IPS-15b (cell line): ENCODE data around the gene POU6F2.
"Not testable (repeated sequence)": the region's sequence is repeated elsewhere in the genome, so short reads cannot be mapped to it uniquely, and the experiment has no call there.

Experiments
- H3K27me3 ChIP-seq: one replicate; pipeline ENCODE4 v1.6.1; 2013; ENCODE audit warnings: low read length; ENCODE audit not compliant: control insufficient read depth, insufficient read depth
- H3K36me3 ChIP-seq: one replicate; pipeline ENCODE4 v1.6.1; 2013; ENCODE audit warnings: low read length; ENCODE audit not compliant: control insufficient read depth, insufficient read depth
- H3K4me1 ChIP-seq: one replicate; pipeline ENCODE4 v1.6.1; 2013; ENCODE audit warnings: mild to moderate bottlenecking, low read length; ENCODE audit not compliant: control insufficient read depth, insufficient read depth
- H3K4me3 ChIP-seq: one replicate; pipeline ENCODE4 v1.5.1; 2013; ENCODE audit warnings: low read depth, low read length
- H3K9ac ChIP-seq: one replicate; pipeline ENCODE4 v1.6.1; 2013; ENCODE audit warnings: low read depth, mild to moderate bottlenecking, low read length
- H3K9me3 ChIP-seq: one replicate; pipeline ENCODE4 v1.6.1; 2013; ENCODE audit warnings: mild to moderate bottlenecking, low read length; ENCODE audit not compliant: control insufficient read depth, insufficient read depth

The POU6F2 gene

GRCh38 chr7:39168403-39169098 lies 190.8 kb downstream of the POU6F2 start:
- Histone ChIP-seq H3K27me3 (no peaks in the 10 kb centered on the region), H3K4me3 (no peak overlapping the region), H3K4me1 (no peaks in the 10 kb centered on the region), H3K9ac (no peak overlapping the region), H3K36me3 (no peaks in the 10 kb centered on the region), H3K9me3 (no peaks in the 10 kb centered on the region)

GRCh38 chr7:39172137-39172536 lies 194.4 kb downstream of the POU6F2 start:
- H3K27me3 ChIP-seq = no peaks in the 10 kb centered on the region
- no peaks in the 10 kb centered on the region for H3K9me3 ChIP-seq
- no peaks in the 10 kb centered on the region for H3K36me3 ChIP-seq
- no peak overlapping the region for H3K9ac ChIP-seq
- no peaks in the 10 kb centered on the region for H3K4me1 ChIP-seq
- H3K4me3 ChIP-seq = no peak overlapping the region

GRCh38 chr7:39181398-39181797 lies 203.7 kb downstream of the POU6F2 start:
- no peaks in the 10 kb centered on the region for H3K9me3 ChIP-seq
- H3K4me3 ChIP-seq = no peak overlapping the region
- H3K9ac ChIP-seq = no peak overlapping the region
- peaks cover under 1% of the 10 kb centered on the region for H3K4me1 ChIP-seq
- H3K36me3 ChIP-seq = no peaks in the 10 kb centered on the region
- H3K27me3 ChIP-seq = no peaks in the 10 kb centered on the region

- no peak overlapping the region for H3K4me3 ChIP-seq
- H3K9ac ChIP-seq = no peak overlapping the region
- peaks cover 5% of the 10 kb centered on the region for H3K4me1 ChIP-seq
- no peaks in the 10 kb centered on the region for H3K9me3 ChIP-seq
- no peaks in the 10 kb centered on the region for H3K36me3 ChIP-seq
- H3K27me3 ChIP-seq = no peaks in the 10 kb centered on the region
Measured at GRCh38 chr7:39183796-39184195, 206.1 kb downstream of the POU6F2 start.

GRCh38 chr7:39184391-39184790 lies 206.7 kb downstream of the POU6F2 start:
- Histone ChIP-seq H3K27me3 (no peaks in the 10 kb centered on the region), H3K4me1 (peaks cover 5% of the 10 kb centered on the region), H3K4me3 (no peak overlapping the region), H3K9ac (no peak overlapping the region), H3K9me3 (no peaks in the 10 kb centered on the region), H3K36me3 (no peaks in the 10 kb centered on the region)

- Histone ChIP-seq H3K4me3 (no peak overlapping the region), H3K9me3 (no peaks in the 10 kb centered on the region), H3K4me1 (peaks cover 5% of the 10 kb centered on the region), H3K9ac (no peak overlapping the region), H3K27me3 (no peaks in the 10 kb centered on the region), H3K36me3 (no peaks in the 10 kb centered on the region)
Measured at GRCh38 chr7:39186131-39186530, 208.4 kb downstream of the POU6F2 start.

GRCh38 chr7:39186671-39187070 lies 209.0 kb downstream of the POU6F2 start:
- Histone ChIP-seq H3K36me3 (no peaks in the 10 kb centered on the region), H3K4me1 (peaks cover 5% of the 10 kb centered on the region), H3K4me3 (no peak overlapping the region), H3K9me3 (no peaks in the 10 kb centered on the region), H3K9ac (no peak overlapping the region), H3K27me3 (no peaks in the 10 kb centered on the region)

GRCh38 chr7:39187130-39187529 lies 209.4 kb downstream of the POU6F2 start:
- no peaks in the 10 kb centered on the region for H3K9me3 ChIP-seq
- no peaks in the 10 kb centered on the region for H3K27me3 ChIP-seq
- no peak overlapping the region for H3K4me3 ChIP-seq
- H3K9ac ChIP-seq = no peak overlapping the region
- H3K4me1 ChIP-seq = peaks cover 5% of the 10 kb centered on the region
- no peaks in the 10 kb centered on the region for H3K36me3 ChIP-seq

- Histone ChIP-seq H3K27me3 (no peaks in the 10 kb centered on the region), H3K9me3 (no peaks in the 10 kb centered on the region), H3K4me3 (no peak overlapping the region), H3K4me1 (no peaks in the 10 kb centered on the region), H3K9ac (no peak overlapping the region), H3K36me3 (no peaks in the 10 kb centered on the region)
Measured at GRCh38 chr7:39192476-39192875, 214.8 kb downstream of the POU6F2 start.

GRCh38 chr7:39194388-39194787 lies 216.7 kb downstream of the POU6F2 start:
- not testable (repeated sequence) for H3K4me1 ChIP-seq, H3K9me3 ChIP-seq

GRCh38 chr7:39195967-39196366 lies 218.3 kb downstream of the POU6F2 start:
- Histone ChIP-seq H3K27me3 (no peaks in the 10 kb centered on the region), H3K9me3 (no peaks in the 10 kb centered on the region), H3K4me3 (no peak overlapping the region), H3K9ac (no peak overlapping the region), H3K36me3 (no peaks in the 10 kb centered on the region), H3K4me1 (no peaks in the 10 kb centered on the region)

More at GRCh38 chr7:39194388-39194787, 216.7 kb downstream of the POU6F2 start:
- not testable (repeated sequence) for H3K4me3 ChIP-seq, H3K36me3 ChIP-seq, H3K27me3 ChIP-seq, H3K9ac ChIP-seq

GRCh38 chr7:39197831-39198230 lies 220.1 kb downstream of the POU6F2 start:
- no peaks in the 10 kb centered on the region for H3K27me3 ChIP-seq
- peaks cover 4% of the 10 kb centered on the region for H3K4me1 ChIP-seq
- no peaks in the 10 kb centered on the region for H3K36me3 ChIP-seq

More at GRCh38 chr7:39197831-39198230, 220.1 kb downstream of the POU6F2 start:
- Histone ChIP-seq H3K9me3 (no peaks in the 10 kb centered on the region), H3K9ac (no peak overlapping the region), H3K4me3 (no peak overlapping the region)
